Skeletal muscle cell (primary cell): ENCODE results near the gene LCLAT1.
"Not testable (repeated sequence)": the region's sequence is repeated elsewhere in the genome, so short reads cannot be mapped to it uniquely, and the experiment has no call there.

ENCODE experiments used
- DNase-seq: peaks from one replicate; pipeline ENCODE4 v3.0.0-alpha.2; 2010; ENCODE audit warnings: low read depth
- H3K4me3 ChIP-seq: 2 replicates; pipeline ENCODE4 v1.5.1; 2011; ENCODE audit warnings: low read depth, mild to moderate bottlenecking, control low read depth, low read length, moderate library complexity

LCLAT1 gene

GRCh38 chr2:30448308-30448707 lies 1.3 kb downstream of the LCLAT1 start:
- no peak overlapping the region for H3K4me3 ChIP-seq
- DNase-seq: no peak

GRCh38 chr2:30448866-30449265 lies 1.8 kb downstream of the LCLAT1 start:
- DNase-seq: no peak
- H3K4me3 ChIP-seq: no peak overlapping the region

GRCh38 chr2:30450025-30450424 lies 3.0 kb downstream of the LCLAT1 start:
- DNase-seq: no peak
- H3K4me3 ChIP-seq: no peak overlapping the region

- no peak for DNase-seq
- H3K4me3 ChIP-seq: no peak overlapping the region
Observed at GRCh38 chr2:30453498-30453897, 6.5 kb downstream of the LCLAT1 start.

- no peak for DNase-seq
- no peak overlapping the region for H3K4me3 ChIP-seq
Observed at GRCh38 chr2:30454571-30454970, 7.5 kb downstream of the LCLAT1 start.

DNA sequence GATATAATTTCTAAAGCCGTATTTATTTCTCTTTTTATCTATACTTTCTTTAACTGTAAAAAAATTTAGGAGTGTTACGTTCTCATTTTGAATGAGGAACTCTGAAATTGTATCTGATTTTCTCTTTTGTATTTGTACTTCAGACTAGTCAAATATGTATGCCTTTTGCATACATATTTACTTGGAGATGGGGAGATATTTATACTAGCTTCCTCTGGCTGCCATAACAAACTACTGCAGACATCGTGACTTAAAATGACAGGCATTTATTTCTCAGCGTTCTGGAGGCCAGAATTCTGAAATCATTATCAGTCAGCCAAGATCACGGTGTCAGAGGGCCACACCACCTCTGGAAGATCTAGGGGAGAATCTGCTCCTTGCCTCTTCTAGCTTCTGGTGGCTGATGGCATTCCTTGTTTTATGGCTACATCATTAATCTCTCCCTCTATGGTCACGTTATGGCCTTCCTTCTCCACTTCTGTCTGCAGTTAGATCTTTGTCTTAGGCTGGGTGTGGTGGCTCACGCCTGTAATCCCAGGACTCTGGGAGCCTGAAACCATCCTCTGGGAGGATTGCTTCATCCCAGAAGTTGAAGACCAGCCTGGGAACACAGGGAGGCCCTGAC lies 8.2 kb downstream of the LCLAT1 start:
- DNase-seq: no peak
- H3K4me3 ChIP-seq: no peak overlapping the region

DNA sequence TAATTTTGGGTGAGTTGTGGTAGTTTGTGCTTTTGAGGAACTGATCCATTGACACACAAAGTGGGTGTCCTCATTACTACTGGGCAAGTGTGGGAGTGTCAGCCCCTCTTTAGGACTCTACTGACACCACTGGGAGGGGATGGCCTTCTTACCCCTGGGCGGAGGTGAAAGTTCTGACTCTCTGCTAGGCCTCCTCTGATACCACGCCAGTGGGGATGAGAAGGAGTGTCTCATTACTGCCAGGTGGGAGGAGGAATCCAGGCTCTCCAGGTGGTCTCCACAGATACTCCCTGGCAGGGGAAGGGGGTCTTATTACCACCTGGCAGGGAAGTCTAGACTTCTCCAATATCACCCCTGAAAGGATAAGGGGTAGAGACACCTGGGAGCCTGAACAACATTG lies 9.1 kb downstream of the LCLAT1 start:
- no peak for DNase-seq
- no peak overlapping the region for H3K4me3 ChIP-seq

DNA sequence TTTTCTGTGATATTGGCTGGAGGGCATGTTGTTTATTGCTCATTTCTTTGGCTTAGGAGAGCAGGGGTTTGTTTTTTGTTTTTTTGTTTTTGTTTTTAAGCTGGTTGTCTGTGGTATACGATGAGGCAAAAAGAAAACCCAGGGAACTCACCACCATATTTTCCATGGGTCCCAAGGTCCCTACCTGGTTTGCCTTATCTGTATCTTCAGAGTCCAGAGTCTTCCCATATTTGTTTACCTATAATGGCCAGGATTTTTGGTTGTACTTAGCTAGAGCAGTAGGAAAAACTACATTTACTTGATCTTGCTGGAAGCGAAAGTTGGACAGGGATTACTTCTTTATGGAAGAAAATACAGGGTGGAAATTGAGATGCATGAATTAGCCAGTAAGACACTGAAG lies 9.5 kb downstream of the LCLAT1 start:
- no peak overlapping the region for H3K4me3 ChIP-seq
- DNase-seq: no peak

- no peak overlapping the region for H3K4me3 ChIP-seq
- DNase-seq: no peak
Observed at GRCh38 chr2:30457296-30457695, 10.2 kb downstream of the LCLAT1 start.

- no peak for DNase-seq
- no peak overlapping the region for H3K4me3 ChIP-seq
Observed at GRCh38 chr2:30459140-30459539, 12.1 kb downstream of the LCLAT1 start.

DNA sequence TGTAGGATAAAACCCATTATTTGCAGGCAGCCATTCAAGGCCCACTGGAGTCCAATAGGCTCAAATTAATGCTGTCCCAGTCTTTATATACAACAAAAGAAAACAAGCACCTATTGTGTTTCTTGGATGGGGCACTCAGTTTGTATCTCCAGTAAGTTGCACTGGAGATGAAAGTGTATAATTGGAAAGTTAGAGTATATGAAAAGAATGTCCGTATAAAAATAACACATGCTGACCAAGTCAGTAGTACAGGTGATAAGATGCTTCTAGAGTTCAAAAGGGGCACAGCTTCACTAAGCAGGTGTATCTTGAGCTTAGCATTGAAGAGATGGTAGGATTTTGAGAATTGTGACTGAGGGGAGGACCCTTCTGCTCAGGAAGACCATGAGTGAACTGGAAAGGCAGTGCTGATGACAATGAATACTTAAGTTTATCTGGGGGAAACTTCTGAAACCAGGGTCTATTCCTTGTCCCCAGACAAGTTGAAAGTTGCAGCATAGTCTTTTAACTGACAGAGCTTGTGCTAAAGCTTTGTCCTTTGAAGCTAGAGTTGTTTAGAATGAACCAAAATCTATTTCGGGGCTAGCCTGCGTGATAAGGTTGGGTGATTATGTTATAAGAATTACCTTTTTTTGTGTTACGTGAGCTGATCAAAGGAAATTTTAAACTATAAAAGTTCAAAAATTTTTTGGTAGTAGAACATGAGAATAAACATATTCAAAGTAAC lies 15.2 kb downstream of the LCLAT1 start:
- no peak for DNase-seq
- H3K4me3 ChIP-seq: no peak overlapping the region

- no peak overlapping the region for H3K4me3 ChIP-seq
- DNase-seq: no peak
Observed at GRCh38 chr2:30463535-30463934, 16.5 kb downstream of the LCLAT1 start.

- DNase-seq: no peak
- no peak overlapping the region for H3K4me3 ChIP-seq
Observed at GRCh38 chr2:30464544-30465170, 17.6 kb downstream of the LCLAT1 start.

DNA sequence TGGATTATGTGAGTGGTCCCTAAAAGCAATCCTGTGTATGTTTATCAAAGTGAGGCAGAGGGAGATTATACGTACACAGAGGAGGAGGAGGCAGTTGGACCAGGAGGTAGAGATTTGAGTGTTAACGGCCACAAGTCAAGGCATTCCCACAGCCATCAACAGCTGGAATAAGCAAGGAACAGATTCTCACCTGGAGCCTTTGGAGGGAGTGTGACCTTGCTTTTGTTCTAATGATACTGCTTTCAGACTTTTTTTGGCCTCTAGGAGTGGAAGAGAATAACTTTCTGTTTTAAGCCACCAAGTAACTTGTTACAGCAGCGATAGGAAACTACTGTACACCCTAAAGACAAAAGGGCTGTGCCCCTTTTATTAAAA lies 18.1 kb downstream of the LCLAT1 start:
- no peak overlapping the region for H3K4me3 ChIP-seq
- no peak for DNase-seq

DNA sequence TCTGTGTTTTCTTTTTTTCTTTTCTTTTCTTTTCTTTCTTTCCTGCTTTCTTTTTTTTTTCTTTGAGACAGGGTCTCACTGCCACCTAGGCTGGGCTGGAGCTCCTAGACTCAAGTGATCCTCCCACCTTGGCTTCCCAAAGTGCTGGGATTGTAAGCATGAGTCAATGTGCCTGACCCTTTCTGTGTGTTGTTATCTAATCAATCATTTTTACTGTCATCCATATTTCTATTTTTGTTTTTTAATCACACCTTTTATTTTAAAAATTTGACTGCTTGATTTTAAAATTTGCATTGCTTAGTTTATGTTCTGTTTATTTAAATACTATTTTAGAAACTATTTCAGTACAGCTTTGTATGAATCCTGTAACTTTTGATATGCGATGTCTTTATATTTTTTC lies 19.2 kb downstream of the LCLAT1 start:
- no peak for DNase-seq

GRCh38 chr2:30467062-30467826 lies 20.2 kb downstream of the LCLAT1 start:
- not testable (repeated sequence) for H3K4me3 ChIP-seq, DNase-seq

More for the DNA sequence above, 19.2 kb downstream of the LCLAT1 start:
- no peak overlapping the region for H3K4me3 ChIP-seq

DNA sequence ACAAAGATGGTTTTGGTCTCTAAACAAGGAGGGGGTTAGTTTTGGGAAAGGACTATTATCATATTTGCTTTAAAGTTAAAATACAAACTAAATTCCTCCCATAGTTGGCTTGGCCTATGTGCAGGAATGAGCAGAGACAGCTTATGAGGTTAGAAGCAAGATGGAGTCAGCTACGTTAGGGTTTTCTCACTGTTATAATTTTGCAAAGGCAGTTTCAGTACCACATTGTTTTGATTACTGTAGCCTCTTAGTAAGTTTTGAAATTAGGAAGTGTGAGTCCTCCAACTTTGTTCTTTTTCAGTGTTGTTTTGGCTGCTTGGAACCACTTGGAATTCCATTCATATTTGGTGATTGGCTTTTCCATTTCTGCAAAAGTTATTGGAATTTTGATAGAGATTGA lies 23.4 kb downstream of the LCLAT1 start:
- no peak for DNase-seq
- no peak overlapping the region for H3K4me3 ChIP-seq

DNA sequence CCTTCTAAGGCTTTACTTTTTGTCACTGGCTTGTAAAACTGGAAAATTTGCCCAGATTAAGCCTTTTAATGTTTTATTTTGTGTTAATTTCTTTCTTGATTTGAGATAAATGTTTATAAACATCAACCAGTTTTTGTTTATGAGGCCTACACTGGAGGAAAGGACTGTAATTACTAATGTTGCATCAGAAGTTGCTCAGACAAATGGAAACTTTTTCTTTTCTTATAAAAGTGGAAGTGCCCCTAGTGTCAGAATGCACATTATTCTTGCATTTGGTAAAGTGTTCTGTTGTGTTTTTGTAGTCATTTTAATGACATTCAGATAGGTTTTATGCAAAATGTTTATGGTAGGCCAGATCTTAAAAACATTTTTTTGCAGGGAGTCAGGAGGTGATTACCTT lies 25.3 kb downstream of the LCLAT1 start:
- H3K4me3 ChIP-seq: no peak overlapping the region
- no peak for DNase-seq

DNA sequence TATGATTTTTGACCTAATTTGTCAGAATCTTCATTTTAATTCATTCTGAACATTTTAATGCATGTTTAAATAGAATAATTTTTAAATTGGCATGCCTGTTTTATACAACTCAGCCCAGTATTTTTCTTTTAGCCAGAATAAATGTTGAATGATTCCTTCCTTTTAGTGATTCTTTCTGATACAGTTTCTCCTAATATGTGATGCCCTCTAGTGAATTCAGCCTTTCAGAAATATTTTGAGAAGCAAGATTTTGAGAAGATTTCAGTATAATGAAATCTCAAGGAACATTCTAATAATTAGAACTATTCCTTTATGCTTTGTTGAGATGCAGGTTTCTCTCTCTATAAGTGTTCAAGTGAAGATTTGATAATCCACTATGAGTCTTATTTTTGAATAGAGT lies 28.5 kb downstream of the LCLAT1 start:
- no peak overlapping the region for H3K4me3 ChIP-seq
- DNase-seq: no peak

DNA sequence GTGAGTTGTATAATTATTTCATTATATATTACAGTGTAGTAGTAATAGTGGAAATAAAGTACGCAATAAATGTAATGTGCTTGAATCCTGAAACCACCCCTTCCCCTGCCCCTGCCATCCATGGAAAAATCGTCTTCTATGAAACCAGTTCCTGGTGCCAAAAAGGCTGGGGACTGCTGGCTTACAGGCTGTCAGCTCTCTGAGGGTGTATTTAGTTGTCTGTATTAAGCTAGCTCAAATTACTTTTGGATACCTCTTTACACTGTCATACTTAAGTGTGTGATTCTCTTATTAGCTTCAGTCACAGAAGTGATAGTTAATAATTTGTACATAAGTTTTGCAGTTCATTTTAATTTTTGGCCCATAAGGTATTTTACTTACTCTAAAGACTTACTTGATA lies 29.6 kb downstream of the LCLAT1 start:
- DNase-seq: no peak
- H3K4me3 ChIP-seq: no peak overlapping the region
